Measurements from ENCODE around the gene CAMKV.

Gene CAMKV

GRCh38 chr3:49882166-49882565, 12.5 kb upstream of the CAMKV start:
- in situ Hi-C loops (cut with HindIII; ENCODE audit: low pct_ligation_motif_present, low sequenced_read_pairs), result no loop called here
- no peak for TF ChIP-seq CTCF (IDR thresholded peaks at IDR 0.05; ENCODE audit: low read depth, low read length, missing control alignments)

GRCh38 chr3:49880581-49881315, 11.0 kb upstream of the CAMKV start:
- Histone ChIP-seq H3K36me3 (replicated peaks) (no peaks in the 10 kb centered on the region), H3K4me3 (ENCODE audit: low read depth, low read length) (no peak overlapping the region), H3K27ac (no peak overlapping the region), H3K27me3 (replicated peaks) (peaks cover 4% of the 10 kb centered on the region)
- no peak for TF ChIP-seq CTCF (IDR thresholded peaks at IDR 0.05; ENCODE audit: low read depth, low read length, missing control alignments)
- in situ Hi-C loops (cut with HindIII; ENCODE audit: low pct_ligation_motif_present, low sequenced_read_pairs), result no loop called here
- DNase-seq, result no peak

More at GRCh38 chr3:49882166-49882565, 12.5 kb upstream of the CAMKV start:
- no peak overlapping the region for H3K4me3 ChIP-seq (ENCODE audit: low read depth, low read length)
- no peak overlapping the region for H3K27ac ChIP-seq
- H3K27me3 ChIP-seq (replicated peaks), result peaks cover 4% of the 10 kb centered on the region
- no peaks in the 10 kb centered on the region for H3K36me3 ChIP-seq (replicated peaks)
- DNase-seq, result no peak

GRCh38 chr3:49879721-49880120, 10.0 kb upstream of the CAMKV start:
- no peak for DNase-seq
- no peak for TF ChIP-seq CTCF (IDR thresholded peaks at IDR 0.05; ENCODE audit: low read depth, low read length, missing control alignments)
- Histone ChIP-seq H3K4me3 (ENCODE audit: low read depth, low read length) (no peak overlapping the region), H3K27me3 (replicated peaks) (peaks cover 4% of the 10 kb centered on the region), H3K27ac (no peak overlapping the region), H3K36me3 (replicated peaks) (no peaks in the 10 kb centered on the region)
- in situ Hi-C loops (cut with HindIII; ENCODE audit: low pct_ligation_motif_present, low sequenced_read_pairs), result no loop called here

- H3K4me3 ChIP-seq (ENCODE audit: low read depth, low read length), result no peak overlapping the region
- no peak for DNase-seq
- in situ Hi-C loops (cut with HindIII; ENCODE audit: low pct_ligation_motif_present, low sequenced_read_pairs), result no loop called here
- H3K36me3 ChIP-seq (replicated peaks), result no peaks in the 10 kb centered on the region
- no peak overlapping the region for H3K27ac ChIP-seq
- H3K27me3 ChIP-seq (replicated peaks), result peaks cover 4% of the 10 kb centered on the region
- no peak for TF ChIP-seq CTCF (IDR thresholded peaks at IDR 0.05; ENCODE audit: low read depth, low read length, missing control alignments)
Measured at GRCh38 chr3:49878686-49879085, 9.0 kb upstream of the CAMKV start.

GRCh38 chr3:49877716-49878115, 8.0 kb upstream of the CAMKV start:
- TF ChIP-seq CTCF (IDR thresholded peaks at IDR 0.05; ENCODE audit: low read depth, low read length, missing control alignments), result no peak
- peaks cover 4% of the 10 kb centered on the region for H3K27me3 ChIP-seq (replicated peaks)
- H3K4me3 ChIP-seq (ENCODE audit: low read depth, low read length), result no peak overlapping the region
- no peak overlapping the region for H3K27ac ChIP-seq
- no peaks in the 10 kb centered on the region for H3K36me3 ChIP-seq (replicated peaks)
- in situ Hi-C loops (cut with HindIII; ENCODE audit: low pct_ligation_motif_present, low sequenced_read_pairs), result no loop called here
- DNase-seq, result no peak

GRCh38 chr3:49876567-49876966, 6.9 kb upstream of the CAMKV start:
- no peaks in the 10 kb centered on the region for H3K27me3 ChIP-seq (replicated peaks)
- in situ Hi-C loops (cut with HindIII; ENCODE audit: low pct_ligation_motif_present, low sequenced_read_pairs), result no loop called here
- no peak for TF ChIP-seq CTCF (IDR thresholded peaks at IDR 0.05; ENCODE audit: low read depth, low read length, missing control alignments)

More at GRCh38 chr3:49876567-49876966, 6.9 kb upstream of the CAMKV start:
- no peak overlapping the region for H3K27ac ChIP-seq
- no peak for DNase-seq
- H3K36me3 ChIP-seq (replicated peaks), result no peaks in the 10 kb centered on the region
- H3K4me3 ChIP-seq (ENCODE audit: low read depth, low read length), result no peak overlapping the region
